Esophagus squamous epithelium (tissue), 5 donors: ENCODE measurements around the gene USP27X. TPM values are rescaled to one million over a fixed set of nuclear protein-coding genes. Genes with fewer than 3 reads are reported as not detected.

Experiments used
- DNase-seq: peaks from one replicate; lab custom pipeline; 2025; lab: John Stamatoyannopoulos, UW
- H3K27ac ChIP-seq, 4 donors: fragments of 200-600 bp; sonication (generic); one replicate each; pipeline ENCODE4 v1.5.1; 2016 to 2019; ENCODE audit warnings: mild to moderate bottlenecking in 1 of 4
- H3K27me3 ChIP-seq, 4 donors: fragments of 200-600 bp; sonication (generic); 1 replicate in 3 of 4; 2 replicates in 1 of 4; pipeline versions ENCODE4 v1.5.1 to v1.6.0; 2017 to 2021; ENCODE audit warnings: antibody characterized with exemption in 1 of 4
- H3K36me3 ChIP-seq, 3 donors: fragments of 200-600 bp; sonication (generic); one replicate each; pipeline ENCODE4 v1.5.1; 2016 to 2019
- H3K4me1 ChIP-seq, 3 donors: fragments of 200-600 bp; sonication (generic); one replicate each; pipeline ENCODE4 v1.5.1; 2017 to 2019
- H3K4me3 ChIP-seq, 4 donors: fragments of 200-600 bp; sonication (generic); 1 replicate in 3 of 4; 2 replicates in 1 of 4; pipeline ENCODE4 v1.5.1; 2016 to 2019; ENCODE audit warnings: mild to moderate bottlenecking in 2 of 4, moderate library complexity in 1 of 4
- H3K9me3 ChIP-seq, 3 donors: fragments of 200-600 bp; sonication (generic); one replicate each; pipeline ENCODE4 v1.5.1; 2016 to 2019
- CTCF ChIP-seq, 6 experiments: fragments of 450-650 bp in 4 of 6; fragments of 200-600 bp in 2 of 6; sonication (generic) in 2 of 6; IDR thresholded peaks; one replicate each; pipeline ENCODE4 v1.5.1; 2016 to 2019; ENCODE audit warnings: antibody characterized with exemption in 6 of 6, mild to moderate bottlenecking in 4 of 6, moderate library complexity in 4 of 6
- POLR2A ChIP-seq, 4 donors: fragments of 450-650 bp; IDR thresholded peaks; one replicate each; pipeline ENCODE4 v1.6.1; 2017; ENCODE audit warnings: antibody characterized with exemption in 4 of 4, mild to moderate bottlenecking in 4 of 4, moderate library complexity in 3 of 4
- WGBS, 2 donors: methylation state at CpG; one replicate each; pipeline ENCODE4 v1.1.5; 2018; 5-methylcytosine and 5-hydroxymethylcytosine counted together
- intact Hi-C: fragments of 100-400 bp; cut with DNase I; formaldehyde crosslinking; loops from one replicate; pipeline ENCODE4 v1.15.0; 2022
- total RNA-seq, 4 donors: library from RNA; depleted of rRNA; stranded (reverse); fragments of >200 nt; gene quantifications; one replicate each; pipeline ENCODE4 v1.1.0, GENCODE V29; 2016
- donor health status: DM: yes; HTN: yes; CAD: no.

USP27X gene
- total RNA-seq, 4 donors from 2014 or later: 0.57 to 2.7 (median 1.1) TPM

GRCh38 chrX:49901048-49901447 is 21.8 kb downstream of the USP27X start:
- no peak overlapping the region for H3K4me3 ChIP-seq
- no peaks in the 10 kb centered on the region for H3K4me1 ChIP-seq
- no peaks in the 10 kb centered on the region for H3K27me3 ChIP-seq
- H3K9me3 ChIP-seq: no peaks in the 10 kb centered on the region
- H3K27ac ChIP-seq: no peak overlapping the region
- TF ChIP-seq CTCF (IDR thresholded peaks at IDR 0.05) (no peak), POLR2A (IDR thresholded peaks at IDR 0.05) (no peak)
- intact Hi-C loops: no loop called here
- DNase-seq: no peak
- no peaks in the 10 kb centered on the region for H3K36me3 ChIP-seq

- intact Hi-C loops: no loop called here
- H3K36me3 ChIP-seq: no peaks in the 10 kb centered on the region
- TF ChIP-seq CTCF (IDR thresholded peaks at IDR 0.05) (no peak), POLR2A (IDR thresholded peaks at IDR 0.05) (no peak)
- no peaks in the 10 kb centered on the region for H3K4me1 ChIP-seq
- DNase-seq: no peak
- H3K27me3 ChIP-seq: no peaks in the 10 kb centered on the region
- H3K4me3 ChIP-seq: no peak overlapping the region
- no peaks in the 10 kb centered on the region for H3K9me3 ChIP-seq
- no peak overlapping the region for H3K27ac ChIP-seq
- WGBS, 2 donors: 28 to 32% methylated on average over 3 of the region's 3 CpGs
Measured at GRCh38 chrX:49910344-49910743, 31.1 kb downstream of the USP27X start.

GRCh38 chrX:49912086-49912485 is 32.8 kb downstream of the USP27X start:
- Histone ChIP-seq H3K9me3 (no peaks in the 10 kb centered on the region), H3K27ac (no peak overlapping the region), H3K4me1 (no peaks in the 10 kb centered on the region), H3K4me3 (no peak overlapping the region), H3K27me3 (no peaks in the 10 kb centered on the region), H3K36me3 (no peaks in the 10 kb centered on the region)
- no peak for TF ChIP-seq CTCF (IDR thresholded peaks at IDR 0.05)
- TF ChIP-seq POLR2A (IDR thresholded peaks at IDR 0.05): no peak
- 60% methylated on average over 1 of the region's 3 CpGs; no CpG with 5 or more reads in 1 of the 2 donors for WGBS, 2 donors
- no peak for DNase-seq
- intact Hi-C loops: no loop called here

GRCh38 chrX:49912861-49913260 is 33.6 kb downstream of the USP27X start:
- no peak for TF ChIP-seq CTCF (IDR thresholded peaks at IDR 0.05)
- no peak for TF ChIP-seq POLR2A (IDR thresholded peaks at IDR 0.05)
- intact Hi-C loops: no loop called here
- no peak overlapping the region for H3K27ac ChIP-seq
- no peaks in the 10 kb centered on the region for H3K27me3 ChIP-seq
- no peaks in the 10 kb centered on the region for H3K9me3 ChIP-seq
- no peaks in the 10 kb centered on the region for H3K4me1 ChIP-seq
- DNase-seq: no peak
- 58 to 78% methylated on average over 3 of the region's 3 CpGs for WGBS, 2 donors
- no peak overlapping the region for H3K4me3 ChIP-seq
- H3K36me3 ChIP-seq: no peaks in the 10 kb centered on the region

- TF ChIP-seq CTCF (IDR thresholded peaks at IDR 0.05): peak; percentile 59 to 87 (median 72)
- no peak for TF ChIP-seq POLR2A (IDR thresholded peaks at IDR 0.05)
- Histone ChIP-seq H3K27me3 (no peaks in the 10 kb centered on the region), H3K27ac (no peak overlapping the region), H3K4me1 (no peaks in the 10 kb centered on the region), H3K4me3 (no peak overlapping the region), H3K9me3 (no peaks in the 10 kb centered on the region), H3K36me3 (no peaks in the 10 kb centered on the region)
- intact Hi-C loops: no loop called here
- DNase-seq: no peak
- WGBS, 2 donors: 13 to 27% methylated on average over 7 to 8 of the region's 8 CpGs
Measured at GRCh38 chrX:49915361-49916222, 36.3 kb downstream of the USP27X start.
